OCI-LY1 (cell line): ENCODE results near the gene AGAP1.

ENCODE experiments used
- CTCF ChIP-seq: fragments of 200-600 bp; sonication (generic), shearing (Covaris generic); IDR thresholded peaks from 2 replicates; pipeline ENCODE4 v1.5.1; 2017; ENCODE audit warnings: mild to moderate bottlenecking, antibody characterized with exemption, low read length, moderate library complexity, mixed read lengths
- EZH2 ChIP-seq: fragments of 200-600 bp; sonication (generic), shearing (Covaris generic); IDR thresholded peaks from 2 replicates; pipeline ENCODE4 v1.8.0; 2017; ENCODE audit warnings: borderline replicate concordance, mixed run types, mild to moderate bottlenecking, antibody characterized with exemption, low read length, moderate library complexity, mixed read lengths

DNA sequence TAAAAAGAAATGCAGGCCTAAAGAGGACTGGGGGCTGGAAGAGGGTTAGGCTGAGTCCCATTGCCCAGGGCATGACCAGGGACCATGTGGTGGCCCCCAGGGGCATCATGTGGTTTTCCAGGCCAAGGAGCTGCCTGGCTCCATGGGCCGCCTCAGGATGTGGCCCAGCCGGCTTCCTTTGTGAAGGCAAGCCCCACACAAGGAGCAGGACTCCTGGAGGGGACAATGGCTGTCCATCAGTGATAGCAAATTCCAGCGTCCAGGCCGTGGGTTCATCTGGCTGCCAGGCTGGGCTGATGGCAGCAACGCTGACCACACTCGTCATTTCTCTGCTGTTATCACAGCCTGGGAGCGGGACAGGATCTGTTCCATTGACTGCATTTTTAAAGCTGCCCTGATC lies 591.8 kb downstream of the AGAP1 start:
- no peak for TF ChIP-seq CTCF
- no peak for TF ChIP-seq EZH2
